WTC11 (cell line): ENCODE measurements around the gene C3. TPM values are rescaled to one million over a fixed set of nuclear protein-coding genes. Genes with fewer than 3 reads are reported as not detected.

Source experiments
- ATAC-seq: fragments of 200-7000 bp; cut with Tn5 transposase; 2 replicates; pipeline ENCODE4 v1.10.0; 2021; ENCODE audit warnings: mild to moderate bottlenecking, moderate library complexity
- CTCF ChIA-PET: fragments of 300-600 bp; sonication (Branson Sonifier 250); formaldehyde crosslinking; loops from one replicate; lab custom pipeline; 2021; ENCODE audit warnings: antibody characterized with exemption; lab: Charles Lee
- POLR2A ChIA-PET: fragments of 350-600 bp; sonication (Branson Sonifier 250); formaldehyde crosslinking; loops from one replicate; lab custom pipeline; 2021; ENCODE audit warnings: antibody characterized with exemption; lab: Charles Lee
- DNase-seq: peaks from one replicate; pipeline ENCODE4 v3.0.0; 2021; ENCODE audit warnings: low spot score
- H3K27ac Mint-ChIP-seq: 2 replicates; pipeline ENCODE4 v1.8.0; 2021; ENCODE audit warnings: mixed read lengths
- H3K27me3 Mint-ChIP-seq: 2 replicates; pipeline ENCODE4 v1.8.0; 2021; ENCODE audit warnings: low read depth, mild to moderate bottlenecking, moderate library complexity, mixed read lengths
- H3K36me3 Mint-ChIP-seq: 2 replicates; pipeline ENCODE4 v1.8.0; 2021; ENCODE audit warnings: mixed read lengths
- H3K4me1 Mint-ChIP-seq: 2 replicates; pipeline ENCODE4 v1.8.0; 2022; ENCODE audit warnings: mixed read lengths
- H3K4me3 Mint-ChIP-seq: 2 replicates; pipeline ENCODE4 v1.8.0; 2021; ENCODE audit warnings: mild to moderate bottlenecking, moderate library complexity, mixed read lengths
- H3K9me3 Mint-ChIP-seq: 2 replicates; pipeline ENCODE4 v1.8.0; 2021; ENCODE audit warnings: mixed read lengths
- GABPB1 ChIP-seq: sonication (generic); formaldehyde crosslinking; IDR thresholded peaks from 2 replicates; pipeline ENCODE4 v1.8.1; 2023; ENCODE audit warnings: mild to moderate bottlenecking, missing genetic modification reagents
- NFYB ChIP-seq: sonication (generic); formaldehyde crosslinking; conservative IDR thresholded peaks from 2 replicates; pipeline ENCODE4 v1.8.0; 2022; ENCODE audit warnings: low read depth, missing genetic modification reagents
- NR1H2 ChIP-seq: sonication (generic); formaldehyde crosslinking; IDR thresholded peaks from 2 replicates; pipeline ENCODE4 v1.9.0; 2021; ENCODE audit warnings: mild to moderate bottlenecking, moderate library complexity, missing genetic modification reagents
- OVOL2 ChIP-seq: fragments of 250-450 bp; sonication (Bioruptor Pico); IDR thresholded peaks from 2 replicates; pipeline ENCODE4 v1.9.0; 2021; ENCODE audit warnings: mild to moderate bottlenecking, borderline replicate concordance
- ZBTB21 ChIP-seq: sonication (generic); formaldehyde crosslinking; IDR thresholded peaks from 2 replicates; pipeline ENCODE4 v1.8.1; 2023; ENCODE audit warnings: mild to moderate bottlenecking, missing genetic modification reagents, borderline replicate concordance
- ZNF121 ChIP-seq: sonication (generic); formaldehyde crosslinking; IDR thresholded peaks from 2 replicates; pipeline ENCODE4 v1.8.0; 2023; ENCODE audit warnings: missing genetic modification reagents
- total RNA-seq: library from RNA; stranded (reverse); gene quantifications from 3 replicates; pipeline ENCODE4 v1.2.3, GENCODE V29; 2021
- TF ChIP-seq, protein P1 (sequence below): fragments of 250-450 bp; sonication (Bioruptor Pico); IDR thresholded peaks from 2 replicates; pipeline ENCODE4 v1.9.0; 2021; ENCODE audit warnings: mild to moderate bottlenecking, borderline replicate concordance
- TF ChIP-seq, protein P2 (sequence below): sonication (generic); formaldehyde crosslinking; IDR thresholded peaks from 2 replicates; pipeline ENCODE4 v1.8.1; 2023; ENCODE audit warnings: mild to moderate bottlenecking, moderate library complexity, missing genetic modification reagents
- TF ChIP-seq, protein P3 (sequence below): sonication (generic); formaldehyde crosslinking; IDR thresholded peaks from 2 replicates; pipeline ENCODE4 v1.8.0; 2023; ENCODE audit warnings: missing genetic modification reagents, mild to moderate bottlenecking, borderline replicate concordance
- TF ChIP-seq, protein P4 (sequence below): fragments of 250-450 bp; sonication (Bioruptor Pico); IDR thresholded peaks from 2 replicates; pipeline ENCODE4 v2.1.2; 2022; ENCODE audit warnings: mild to moderate bottlenecking, moderate library complexity
- TF ChIP-seq, protein P5 (sequence below): sonication (generic); formaldehyde crosslinking; IDR thresholded peaks from 2 replicates; pipeline ENCODE4 v1.8.0; 2022; ENCODE audit warnings: missing genetic modification reagents

The C3 gene
- total RNA-seq, 1 experiment from 2014 or later, result 7.0 TPM

DNA sequence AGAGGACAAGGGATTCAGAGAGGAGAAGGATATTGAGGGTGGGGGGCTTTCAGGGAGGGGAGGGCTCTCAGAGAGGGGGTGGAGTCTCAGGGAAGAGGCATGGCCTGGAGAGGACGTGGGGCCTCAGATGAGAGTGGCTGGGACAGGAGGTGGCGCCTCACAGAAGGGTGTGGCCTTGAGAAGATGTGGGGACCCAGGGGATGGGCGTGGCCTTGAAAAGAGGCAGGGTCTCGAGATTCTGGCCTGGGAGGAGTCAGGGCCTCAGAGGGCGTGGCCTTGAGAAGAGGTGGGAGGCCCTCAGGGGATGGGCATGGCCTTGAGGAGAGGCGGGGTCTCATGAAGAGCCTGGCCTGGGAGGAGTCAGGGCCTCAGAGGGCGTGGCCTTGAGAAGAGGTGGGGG lies 26.8 kb downstream of the C3 start (continued):
- no peak for TF ChIP-seq OVOL2 (CRISPR knock-in tag)
- TF ChIP-seq, protein P1, sequence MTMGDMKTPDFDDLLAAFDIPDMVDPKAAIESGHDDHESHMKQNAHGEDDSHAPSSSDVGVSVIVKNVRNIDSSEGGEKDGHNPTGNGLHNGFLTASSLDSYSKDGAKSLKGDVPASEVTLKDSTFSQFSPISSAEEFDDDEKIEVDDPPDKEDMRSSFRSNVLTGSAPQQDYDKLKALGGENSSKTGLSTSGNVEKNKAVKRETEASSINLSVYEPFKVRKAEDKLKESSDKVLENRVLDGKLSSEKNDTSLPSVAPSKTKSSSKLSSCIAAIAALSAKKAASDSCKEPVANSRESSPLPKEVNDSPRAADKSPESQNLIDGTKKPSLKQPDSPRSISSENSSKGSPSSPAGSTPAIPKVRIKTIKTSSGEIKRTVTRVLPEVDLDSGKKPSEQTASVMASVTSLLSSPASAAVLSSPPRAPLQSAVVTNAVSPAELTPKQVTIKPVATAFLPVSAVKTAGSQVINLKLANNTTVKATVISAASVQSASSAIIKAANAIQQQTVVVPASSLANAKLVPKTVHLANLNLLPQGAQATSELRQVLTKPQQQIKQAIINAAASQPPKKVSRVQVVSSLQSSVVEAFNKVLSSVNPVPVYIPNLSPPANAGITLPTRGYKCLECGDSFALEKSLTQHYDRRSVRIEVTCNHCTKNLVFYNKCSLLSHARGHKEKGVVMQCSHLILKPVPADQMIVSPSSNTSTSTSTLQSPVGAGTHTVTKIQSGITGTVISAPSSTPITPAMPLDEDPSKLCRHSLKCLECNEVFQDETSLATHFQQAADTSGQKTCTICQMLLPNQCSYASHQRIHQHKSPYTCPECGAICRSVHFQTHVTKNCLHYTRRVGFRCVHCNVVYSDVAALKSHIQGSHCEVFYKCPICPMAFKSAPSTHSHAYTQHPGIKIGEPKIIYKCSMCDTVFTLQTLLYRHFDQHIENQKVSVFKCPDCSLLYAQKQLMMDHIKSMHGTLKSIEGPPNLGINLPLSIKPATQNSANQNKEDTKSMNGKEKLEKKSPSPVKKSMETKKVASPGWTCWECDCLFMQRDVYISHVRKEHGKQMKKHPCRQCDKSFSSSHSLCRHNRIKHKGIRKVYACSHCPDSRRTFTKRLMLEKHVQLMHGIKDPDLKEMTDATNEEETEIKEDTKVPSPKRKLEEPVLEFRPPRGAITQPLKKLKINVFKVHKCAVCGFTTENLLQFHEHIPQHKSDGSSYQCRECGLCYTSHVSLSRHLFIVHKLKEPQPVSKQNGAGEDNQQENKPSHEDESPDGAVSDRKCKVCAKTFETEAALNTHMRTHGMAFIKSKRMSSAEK, result no peak
- no peak for TF ChIP-seq GABPB1 (CRISPR knock-in tag)

DNA sequence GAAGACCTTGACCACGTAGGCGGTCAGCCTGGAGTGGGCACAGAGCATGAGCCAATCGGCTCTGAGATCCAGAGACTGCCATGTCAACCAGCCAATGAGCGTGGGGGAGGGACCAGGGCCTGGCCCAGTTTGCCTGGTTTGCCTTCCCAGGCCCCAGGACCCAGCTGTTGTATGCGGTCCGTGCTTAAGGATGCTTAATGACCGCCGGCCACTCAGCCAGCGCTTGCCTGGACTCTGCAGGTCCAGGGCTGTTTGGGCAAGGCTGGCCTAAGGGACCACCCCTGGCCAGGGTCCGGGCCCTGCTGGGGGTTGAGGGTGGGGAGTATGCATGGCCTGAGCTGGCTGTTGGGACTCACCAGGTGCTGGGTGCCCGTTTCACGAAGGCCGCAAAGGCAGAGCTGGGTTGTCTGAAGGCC lies 27.4 kb downstream of the C3 start:
- Mint-ChIP-seq H3K4me1 (no peaks in the 10 kb centered on the region), H3K4me3 (no peak overlapping the region), H3K27ac (no peak overlapping the region), H3K36me3 (peaks cover 18% of the 10 kb centered on the region), H3K9me3 (peaks cover 23% of the 10 kb centered on the region), H3K27me3 (peaks cover 3% of the 10 kb centered on the region)
- DNase-seq (no peak), ATAC-seq (no peak)
- TF ChIP-seq NFYB (CRISPR knock-in tag) (peak; percentile 35; the same call in 1 of the 2 replicates), ZBTB21 (CRISPR knock-in tag) (no peak)
- CTCF ChIA-PET, result no interaction called here
- POLR2A ChIA-PET, result no interaction called here

DNA sequence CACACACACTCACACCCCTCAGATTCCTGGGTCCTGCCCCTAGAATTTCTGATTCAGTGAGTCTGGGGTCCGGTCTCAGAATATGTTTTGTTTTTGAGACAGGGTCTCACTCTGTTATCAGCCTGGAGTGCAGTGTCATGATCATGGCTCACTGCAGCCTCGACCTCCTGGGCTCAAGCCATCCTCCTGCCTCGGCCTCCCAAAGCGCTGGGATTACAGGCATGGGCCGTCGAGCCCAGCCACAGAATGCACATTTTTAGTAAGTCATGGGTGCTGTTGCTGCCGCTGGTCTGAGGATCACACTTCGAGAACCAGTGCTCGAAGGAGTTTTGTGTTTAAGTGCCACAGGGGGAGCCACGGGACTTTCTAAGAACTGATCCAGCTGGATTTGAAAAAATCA lies 28.4 kb downstream of the C3 start:
- Mint-ChIP-seq H3K36me3 (peaks cover 18% of the 10 kb centered on the region), H3K27me3 (peaks cover 3% of the 10 kb centered on the region), H3K4me3 (no peak overlapping the region), H3K27ac (no peak overlapping the region), H3K4me1 (no peaks in the 10 kb centered on the region), H3K9me3 (peaks cover 27% of the 10 kb centered on the region)
- ATAC-seq (no peak), DNase-seq (no peak)
- ChIA-PET POLR2A (no interaction called here), CTCF (no interaction called here)
- TF ChIP-seq, protein P2, sequence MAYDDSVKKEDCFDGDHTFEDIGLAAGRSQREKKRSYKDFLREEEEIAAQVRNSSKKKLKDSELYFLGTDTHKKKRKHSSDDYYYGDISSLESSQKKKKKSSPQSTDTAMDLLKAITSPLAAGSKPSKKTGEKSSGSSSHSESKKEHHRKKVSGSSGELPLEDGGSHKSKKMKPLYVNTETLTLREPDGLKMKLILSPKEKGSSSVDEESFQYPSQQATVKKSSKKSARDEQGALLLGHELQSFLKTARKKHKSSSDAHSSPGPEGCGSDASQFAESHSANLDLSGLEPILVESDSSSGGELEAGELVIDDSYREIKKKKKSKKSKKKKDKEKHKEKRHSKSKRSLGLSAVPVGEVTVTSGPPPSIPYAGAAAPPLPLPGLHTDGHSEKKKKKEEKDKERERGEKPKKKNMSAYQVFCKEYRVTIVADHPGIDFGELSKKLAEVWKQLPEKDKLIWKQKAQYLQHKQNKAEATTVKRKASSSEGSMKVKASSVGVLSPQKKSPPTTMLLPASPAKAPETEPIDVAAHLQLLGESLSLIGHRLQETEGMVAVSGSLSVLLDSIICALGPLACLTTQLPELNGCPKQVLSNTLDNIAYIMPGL (CRISPR knock-in tag), result no peak
- TF ChIP-seq, protein P1, result no peak
- TF ChIP-seq ZNF121 (CRISPR knock-in tag), result no peak
- TF ChIP-seq, protein P3, sequence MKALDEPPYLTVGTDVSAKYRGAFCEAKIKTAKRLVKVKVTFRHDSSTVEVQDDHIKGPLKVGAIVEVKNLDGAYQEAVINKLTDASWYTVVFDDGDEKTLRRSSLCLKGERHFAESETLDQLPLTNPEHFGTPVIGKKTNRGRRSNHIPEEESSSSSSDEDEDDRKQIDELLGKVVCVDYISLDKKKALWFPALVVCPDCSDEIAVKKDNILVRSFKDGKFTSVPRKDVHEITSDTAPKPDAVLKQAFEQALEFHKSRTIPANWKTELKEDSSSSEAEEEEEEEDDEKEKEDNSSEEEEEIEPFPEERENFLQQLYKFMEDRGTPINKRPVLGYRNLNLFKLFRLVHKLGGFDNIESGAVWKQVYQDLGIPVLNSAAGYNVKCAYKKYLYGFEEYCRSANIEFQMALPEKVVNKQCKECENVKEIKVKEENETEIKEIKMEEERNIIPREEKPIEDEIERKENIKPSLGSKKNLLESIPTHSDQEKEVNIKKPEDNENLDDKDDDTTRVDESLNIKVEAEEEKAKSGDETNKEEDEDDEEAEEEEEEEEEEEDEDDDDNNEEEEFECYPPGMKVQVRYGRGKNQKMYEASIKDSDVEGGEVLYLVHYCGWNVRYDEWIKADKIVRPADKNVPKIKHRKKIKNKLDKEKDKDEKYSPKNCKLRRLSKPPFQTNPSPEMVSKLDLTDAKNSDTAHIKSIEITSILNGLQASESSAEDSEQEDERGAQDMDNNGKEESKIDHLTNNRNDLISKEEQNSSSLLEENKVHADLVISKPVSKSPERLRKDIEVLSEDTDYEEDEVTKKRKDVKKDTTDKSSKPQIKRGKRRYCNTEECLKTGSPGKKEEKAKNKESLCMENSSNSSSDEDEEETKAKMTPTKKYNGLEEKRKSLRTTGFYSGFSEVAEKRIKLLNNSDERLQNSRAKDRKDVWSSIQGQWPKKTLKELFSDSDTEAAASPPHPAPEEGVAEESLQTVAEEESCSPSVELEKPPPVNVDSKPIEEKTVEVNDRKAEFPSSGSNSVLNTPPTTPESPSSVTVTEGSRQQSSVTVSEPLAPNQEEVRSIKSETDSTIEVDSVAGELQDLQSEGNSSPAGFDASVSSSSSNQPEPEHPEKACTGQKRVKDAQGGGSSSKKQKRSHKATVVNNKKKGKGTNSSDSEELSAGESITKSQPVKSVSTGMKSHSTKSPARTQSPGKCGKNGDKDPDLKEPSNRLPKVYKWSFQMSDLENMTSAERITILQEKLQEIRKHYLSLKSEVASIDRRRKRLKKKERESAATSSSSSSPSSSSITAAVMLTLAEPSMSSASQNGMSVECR, result no peak
- TF ChIP-seq, protein P4, sequence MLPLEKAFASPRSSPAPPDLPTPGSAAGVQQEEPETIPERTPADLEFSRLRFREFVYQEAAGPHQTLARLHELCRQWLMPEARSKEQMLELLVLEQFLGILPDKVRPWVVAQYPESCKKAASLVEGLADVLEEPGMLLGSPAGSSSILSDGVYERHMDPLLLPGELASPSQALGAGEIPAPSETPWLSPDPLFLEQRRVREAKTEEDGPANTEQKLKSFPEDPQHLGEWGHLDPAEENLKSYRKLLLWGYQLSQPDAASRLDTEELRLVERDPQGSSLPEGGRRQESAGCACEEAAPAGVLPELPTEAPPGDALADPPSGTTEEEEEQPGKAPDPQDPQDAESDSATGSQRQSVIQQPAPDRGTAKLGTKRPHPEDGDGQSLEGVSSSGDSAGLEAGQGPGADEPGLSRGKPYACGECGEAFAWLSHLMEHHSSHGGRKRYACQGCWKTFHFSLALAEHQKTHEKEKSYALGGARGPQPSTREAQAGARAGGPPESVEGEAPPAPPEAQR (CRISPR knock-in tag), result no peak
- no peak for TF ChIP-seq NR1H2
- TF ChIP-seq, protein P5, sequence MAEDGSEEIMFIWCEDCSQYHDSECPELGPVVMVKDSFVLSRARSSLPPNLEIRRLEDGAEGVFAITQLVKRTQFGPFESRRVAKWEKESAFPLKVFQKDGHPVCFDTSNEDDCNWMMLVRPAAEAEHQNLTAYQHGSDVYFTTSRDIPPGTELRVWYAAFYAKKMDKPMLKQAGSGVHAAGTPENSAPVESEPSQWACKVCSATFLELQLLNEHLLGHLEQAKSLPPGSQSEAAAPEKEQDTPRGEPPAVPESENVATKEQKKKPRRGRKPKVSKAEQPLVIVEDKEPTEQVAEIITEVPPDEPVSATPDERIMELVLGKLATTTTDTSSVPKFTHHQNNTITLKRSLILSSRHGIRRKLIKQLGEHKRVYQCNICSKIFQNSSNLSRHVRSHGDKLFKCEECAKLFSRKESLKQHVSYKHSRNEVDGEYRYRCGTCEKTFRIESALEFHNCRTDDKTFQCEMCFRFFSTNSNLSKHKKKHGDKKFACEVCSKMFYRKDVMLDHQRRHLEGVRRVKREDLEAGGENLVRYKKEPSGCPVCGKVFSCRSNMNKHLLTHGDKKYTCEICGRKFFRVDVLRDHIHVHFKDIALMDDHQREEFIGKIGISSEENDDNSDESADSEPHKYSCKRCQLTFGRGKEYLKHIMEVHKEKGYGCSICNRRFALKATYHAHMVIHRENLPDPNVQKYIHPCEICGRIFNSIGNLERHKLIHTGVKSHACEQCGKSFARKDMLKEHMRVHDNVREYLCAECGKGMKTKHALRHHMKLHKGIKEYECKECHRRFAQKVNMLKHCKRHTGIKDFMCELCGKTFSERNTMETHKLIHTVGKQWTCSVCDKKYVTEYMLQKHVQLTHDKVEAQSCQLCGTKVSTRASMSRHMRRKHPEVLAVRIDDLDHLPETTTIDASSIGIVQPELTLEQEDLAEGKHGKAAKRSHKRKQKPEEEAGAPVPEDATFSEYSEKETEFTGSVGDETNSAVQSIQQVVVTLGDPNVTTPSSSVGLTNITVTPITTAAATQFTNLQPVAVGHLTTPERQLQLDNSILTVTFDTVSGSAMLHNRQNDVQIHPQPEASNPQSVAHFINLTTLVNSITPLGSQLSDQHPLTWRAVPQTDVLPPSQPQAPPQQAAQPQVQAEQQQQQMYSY, result no peak
